Measurements from ENCODE around the gene PCED1A. TPM values are rescaled to one million over a fixed set of nuclear protein-coding genes. Genes with fewer than 3 reads are reported as not detected.

The PCED1A gene
- total RNA-seq, 2 donors from 2014 or later: 52.8 to 58.9 TPM

GRCh38 chr20:2851086-2851485 lies 10.6 kb upstream of the PCED1A start:
- Mint-ChIP-seq H3K27ac (no peak overlapping the region), H3K36me3 (ENCODE audit: insufficient read depth in 2 of 2) (peaks cover 0 to 2% of the 10 kb centered on the region in 2 donors), H3K27me3 (ENCODE audit: low read depth) (no peaks in the 10 kb centered on the region), H3K4me3 (no peak overlapping the region), H3K4me1 (ENCODE audit: low read depth) (peaks cover 11% of the 10 kb centered on the region), H3K9me3 (no peaks in the 10 kb centered on the region)
- no peak for DNase-seq
- no peak for ATAC-seq (replicated peaks in 1 of 2)

DNA sequence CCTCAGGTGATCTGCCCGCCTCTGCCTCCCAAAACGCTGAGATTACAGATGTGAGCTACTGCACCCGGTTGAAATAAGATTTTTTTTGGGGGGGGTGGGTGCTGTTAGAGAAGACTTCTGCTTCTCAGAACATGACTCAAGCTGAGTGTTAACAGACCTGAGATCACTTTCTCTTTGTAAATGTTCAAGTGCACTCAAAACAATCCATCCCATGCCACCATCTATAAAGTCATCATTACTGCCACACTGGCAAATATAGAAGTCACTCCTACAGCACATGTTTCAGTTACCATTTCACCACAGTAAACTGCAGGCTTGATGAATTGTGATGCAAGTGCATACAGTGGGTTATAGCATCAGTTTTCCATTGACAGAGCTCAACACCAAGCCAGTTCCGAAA lies 9.1 kb upstream of the PCED1A start:
- peaks cover 26% of the 10 kb centered on the region for H3K4me1 Mint-ChIP-seq (ENCODE audit: low read depth)
- H3K4me3 Mint-ChIP-seq: no peak overlapping the region
- peak; percentile 78 for ATAC-seq (replicated peaks in 1 of 2)
- no peaks in the 10 kb centered on the region for H3K9me3 Mint-ChIP-seq
- peaks cover 0 to 2% of the 10 kb centered on the region in 2 donors for H3K36me3 Mint-ChIP-seq (ENCODE audit: insufficient read depth in 2 of 2)
- H3K27ac Mint-ChIP-seq: no peak overlapping the region
- DNase-seq: no peak
- no peaks in the 10 kb centered on the region for H3K27me3 Mint-ChIP-seq (ENCODE audit: low read depth)

DNA sequence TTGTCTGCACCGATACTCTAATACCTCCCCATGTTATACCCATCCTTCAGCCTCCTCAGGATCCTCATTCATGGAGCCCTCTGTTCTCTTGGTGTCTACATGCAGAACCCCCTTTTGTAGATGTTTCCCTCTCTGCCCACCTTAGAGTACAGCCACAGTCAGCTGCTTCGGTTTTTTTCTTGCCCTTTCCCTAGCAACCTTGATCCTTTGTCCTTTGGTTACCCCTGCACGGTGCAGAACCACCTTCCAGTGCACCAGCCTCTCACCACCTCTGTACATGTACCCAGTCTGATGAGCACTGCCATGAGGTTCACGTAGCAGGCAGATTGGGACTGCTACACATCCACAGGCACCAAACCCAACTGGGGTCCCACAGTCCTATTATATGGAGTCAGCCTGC lies 7.3 kb upstream of the PCED1A start:
- Mint-ChIP-seq H3K36me3 (ENCODE audit: insufficient read depth in 2 of 2) (no peaks in the 10 kb centered on the region), H3K27me3 (ENCODE audit: low read depth) (no peaks in the 10 kb centered on the region), H3K4me1 (ENCODE audit: low read depth) (peaks cover 39% of the 10 kb centered on the region), H3K4me3 (no peak overlapping the region), H3K9me3 (no peaks in the 10 kb centered on the region), H3K27ac (no peak overlapping the region)
- ATAC-seq (replicated peaks in 1 of 2): no peak
- no peak for DNase-seq

DNA sequence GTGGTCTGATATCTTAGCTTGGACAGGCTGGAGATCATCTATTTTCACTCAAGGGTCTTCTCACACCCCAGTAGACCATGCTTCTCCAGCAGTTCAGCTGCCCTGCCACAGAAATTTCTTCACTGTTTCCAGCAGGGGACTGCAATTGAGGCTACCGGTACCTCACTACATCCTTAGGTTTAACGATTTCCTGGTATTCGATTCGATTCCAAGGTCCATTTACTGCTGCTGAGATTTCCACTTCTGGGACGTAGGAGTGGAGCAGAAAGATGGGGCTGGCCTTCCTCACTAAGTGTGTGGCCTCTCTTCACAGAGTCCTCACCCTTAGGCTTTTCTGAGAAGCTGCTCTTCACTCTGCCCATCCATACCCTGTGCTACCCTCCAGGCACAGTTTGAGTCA lies 6.2 kb upstream of the PCED1A start:
- H3K4me1 Mint-ChIP-seq (ENCODE audit: low read depth): peaks cover 40% of the 10 kb centered on the region
- H3K4me3 Mint-ChIP-seq: no peak overlapping the region
- H3K9me3 Mint-ChIP-seq: no peaks in the 10 kb centered on the region
- H3K27me3 Mint-ChIP-seq (ENCODE audit: low read depth): no peaks in the 10 kb centered on the region
- no peak for ATAC-seq (replicated peaks in 1 of 2)
- no peak for DNase-seq
- H3K36me3 Mint-ChIP-seq (ENCODE audit: insufficient read depth in 2 of 2): no peaks in the 10 kb centered on the region
- H3K27ac Mint-ChIP-seq: no peak overlapping the region

DNA sequence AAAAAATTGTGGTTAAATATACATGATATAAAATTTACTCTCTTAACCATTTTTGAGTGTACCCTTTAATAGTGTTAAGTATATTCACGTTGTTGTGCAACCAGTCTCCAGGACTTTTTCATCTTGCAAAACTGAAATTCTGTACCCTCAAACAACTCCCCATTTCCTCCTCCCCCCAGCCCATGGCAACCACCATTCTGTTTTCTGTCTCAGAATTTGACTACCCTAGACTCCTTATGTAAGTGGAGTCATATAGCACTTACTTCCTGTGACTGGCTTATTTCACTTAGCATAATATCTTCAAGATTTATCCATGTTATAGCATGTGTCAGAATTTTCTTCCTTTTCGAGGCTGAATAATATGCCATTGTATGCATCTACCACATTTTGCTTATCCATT lies 5.2 kb upstream of the PCED1A start:
- DNase-seq (no peak), ATAC-seq (replicated peaks in 1 of 2) (peak; percentile 38 to 50)
- peaks cover 0 to 1% of the 10 kb centered on the region in 2 donors for H3K36me3 Mint-ChIP-seq (ENCODE audit: insufficient read depth in 2 of 2)
- H3K27ac Mint-ChIP-seq: no peak overlapping the region
- peaks cover 46% of the 10 kb centered on the region for H3K4me1 Mint-ChIP-seq (ENCODE audit: low read depth)
- no peak overlapping the region for H3K4me3 Mint-ChIP-seq
- no peaks in the 10 kb centered on the region for H3K9me3 Mint-ChIP-seq
- no peaks in the 10 kb centered on the region for H3K27me3 Mint-ChIP-seq (ENCODE audit: low read depth)

DNA sequence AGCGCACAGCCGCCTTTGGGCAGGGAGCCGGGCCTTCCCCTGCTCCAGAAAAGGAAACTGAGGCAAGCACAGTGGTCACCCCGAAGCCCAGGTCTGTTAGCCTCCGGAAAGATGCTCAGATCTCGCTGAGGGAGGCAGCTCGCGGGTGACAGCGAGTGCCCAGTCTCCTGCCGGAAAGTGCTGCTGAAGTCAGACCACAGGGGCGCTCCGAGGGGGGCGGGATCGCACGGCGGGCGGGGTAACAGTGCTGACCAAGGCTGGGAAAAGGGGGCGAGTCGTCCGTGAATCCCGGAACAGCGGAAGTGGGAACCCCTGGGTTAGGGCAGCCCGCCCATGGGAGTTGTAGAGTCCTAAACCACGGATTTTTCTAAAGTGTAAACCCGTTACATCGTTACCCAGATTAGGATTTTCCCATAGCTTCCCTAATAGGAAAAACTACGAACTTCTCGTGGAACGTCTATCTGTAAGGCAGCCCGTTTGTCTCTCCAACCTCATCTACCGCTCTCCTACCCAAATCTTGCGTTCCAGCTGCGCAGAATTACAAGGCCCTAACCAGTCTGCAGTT lies 594 bp upstream of the PCED1A start:
- Mint-ChIP-seq H3K4me3 (peak overlapping the region; percentile 86 to 91), H3K27ac (peak overlapping the region; percentile 74), H3K9me3 (peaks cover 0 to 2% of the 10 kb centered on the region in 2 donors), H3K27me3 (ENCODE audit: low read depth) (no peaks in the 10 kb centered on the region), H3K36me3 (ENCODE audit: insufficient read depth in 2 of 2) (peaks cover 4 to 7% of the 10 kb centered on the region in 2 donors), H3K4me1 (ENCODE audit: low read depth) (peaks cover 45% of the 10 kb centered on the region)
- peak; percentile 37 to 56 for ATAC-seq (replicated peaks in 1 of 2)
- DNase-seq: peak; percentile 57 to 62

DNA sequence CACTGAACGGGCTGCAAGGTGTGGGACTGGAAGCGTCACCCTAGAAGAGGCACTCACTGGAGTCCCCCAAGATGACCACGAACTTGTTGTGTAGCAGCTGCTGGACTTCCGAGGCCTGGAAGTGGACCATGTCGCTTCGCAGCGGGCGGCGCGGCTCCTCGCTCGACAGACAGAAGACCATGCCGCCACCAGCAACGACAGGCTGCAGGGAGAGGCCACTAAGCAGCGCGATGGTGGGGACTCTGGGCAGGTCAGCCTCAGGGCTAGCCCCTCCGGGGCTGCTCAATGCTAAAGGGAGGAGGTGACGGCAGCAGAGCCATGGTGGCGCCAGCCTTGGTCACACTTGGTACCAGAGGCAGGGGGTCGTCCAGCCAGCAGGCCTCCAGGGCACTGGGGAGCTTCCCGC lies 720 bp downstream of the PCED1A start:
- H3K9me3 Mint-ChIP-seq: peaks cover 0 to 2% of the 10 kb centered on the region in 2 donors
- peaks cover 32% of the 10 kb centered on the region for H3K4me1 Mint-ChIP-seq (ENCODE audit: low read depth)
- ATAC-seq (replicated peaks in 1 of 2) (no peak), DNase-seq (no peak)
- no peaks in the 10 kb centered on the region for H3K27me3 Mint-ChIP-seq (ENCODE audit: low read depth)
- peak overlapping the region; percentile 83 to 86 for H3K4me3 Mint-ChIP-seq
- H3K36me3 Mint-ChIP-seq (ENCODE audit: insufficient read depth in 2 of 2): peaks cover 4 to 7% of the 10 kb centered on the region in 2 donors
- H3K27ac Mint-ChIP-seq: peak overlapping the region; percentile 94

GRCh38 chr20:2838847-2839671 lies 1.4 kb downstream of the PCED1A start:
- H3K27ac Mint-ChIP-seq: peak overlapping the region; percentile 94
- H3K4me3 Mint-ChIP-seq: peak overlapping the region; percentile 83 to 86
- no peaks in the 10 kb centered on the region for H3K27me3 Mint-ChIP-seq (ENCODE audit: low read depth)
- peaks cover 0 to 2% of the 10 kb centered on the region in 2 donors for H3K9me3 Mint-ChIP-seq
- ATAC-seq (replicated peaks in 1 of 2): no peak
- H3K4me1 Mint-ChIP-seq (ENCODE audit: low read depth): peaks cover 26% of the 10 kb centered on the region
- no peak for DNase-seq
- peaks cover 4 to 7% of the 10 kb centered on the region in 2 donors for H3K36me3 Mint-ChIP-seq (ENCODE audit: insufficient read depth in 2 of 2)

DNA sequence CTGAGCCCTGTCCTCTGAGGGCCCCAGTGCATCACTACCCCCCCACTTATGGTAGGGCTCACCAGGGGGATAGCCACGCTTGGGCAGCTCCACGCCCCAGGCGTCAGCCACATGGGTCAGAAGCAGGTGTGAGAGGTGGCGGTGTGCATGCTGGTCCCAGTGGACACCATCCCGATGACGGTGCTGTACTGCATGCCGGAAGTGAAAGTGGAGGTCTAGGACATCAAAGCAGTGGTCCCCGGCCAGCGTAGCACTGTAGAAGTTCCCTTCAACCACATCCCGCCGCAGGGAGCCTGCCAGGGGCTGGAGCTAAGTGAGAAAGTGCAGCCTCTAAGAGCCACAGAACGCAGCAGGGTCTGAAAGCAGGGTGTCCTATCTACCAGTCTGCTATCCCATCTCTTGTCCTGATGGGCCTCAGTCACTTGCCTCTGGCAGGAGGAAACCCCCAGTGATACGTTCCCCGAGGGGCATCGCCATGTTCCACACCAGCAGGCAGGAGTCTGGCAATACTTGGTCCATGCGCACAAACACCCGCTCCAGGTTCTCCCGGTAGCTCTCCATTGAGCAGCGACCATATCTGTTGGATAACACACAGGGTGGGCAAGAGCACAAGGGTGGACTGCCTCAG lies 2.2 kb downstream of the PCED1A start:
- H3K4me1 Mint-ChIP-seq (ENCODE audit: low read depth): peaks cover 20% of the 10 kb centered on the region
- peaks cover 0 to 2% of the 10 kb centered on the region in 2 donors for H3K9me3 Mint-ChIP-seq
- peaks cover 4 to 7% of the 10 kb centered on the region in 2 donors for H3K36me3 Mint-ChIP-seq (ENCODE audit: insufficient read depth in 2 of 2)
- H3K27ac Mint-ChIP-seq: no peak overlapping the region
- H3K4me3 Mint-ChIP-seq: peak overlapping the region in 1 of 2 donors; percentile 6
- no peak for ATAC-seq (replicated peaks in 1 of 2)
- H3K27me3 Mint-ChIP-seq (ENCODE audit: low read depth): no peaks in the 10 kb centered on the region
- no peak for DNase-seq

DNA sequence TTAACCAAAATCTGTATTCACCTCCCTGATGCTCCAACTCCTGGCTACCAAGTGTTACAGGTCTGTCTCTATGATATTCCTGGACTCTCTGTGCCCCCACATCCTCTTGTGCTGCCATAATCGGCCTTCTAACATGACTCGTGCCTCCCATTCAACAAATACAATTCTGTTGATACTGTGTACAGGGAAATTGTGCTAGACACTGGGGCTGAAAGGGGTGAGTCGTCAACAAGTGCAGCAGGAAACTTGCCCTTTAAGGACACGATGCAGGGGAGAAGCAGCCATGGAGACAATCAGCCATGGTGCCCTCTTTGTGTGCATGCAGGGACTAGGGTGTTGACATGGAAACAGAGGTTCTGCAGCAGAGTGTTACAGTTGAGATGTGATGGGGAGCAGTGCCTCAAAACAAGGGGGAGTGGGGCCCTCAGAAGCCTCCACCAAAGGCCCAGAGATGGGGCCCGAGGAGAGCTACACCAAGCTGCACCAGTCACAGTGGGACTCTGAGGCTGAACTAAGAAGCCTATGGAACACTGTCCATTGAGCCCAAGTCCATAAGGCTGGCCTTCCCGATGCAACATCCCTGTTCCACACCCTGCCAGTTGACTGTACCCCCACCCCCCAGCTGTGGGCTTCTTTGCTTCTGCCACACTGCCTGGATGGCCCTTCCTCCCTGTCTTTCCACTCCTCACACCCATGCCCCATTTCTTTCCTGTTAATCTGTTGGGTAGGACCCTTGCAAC lies 3.1 kb downstream of the PCED1A start:
- no peaks in the 10 kb centered on the region for H3K27me3 Mint-ChIP-seq (ENCODE audit: low read depth)
- ATAC-seq (replicated peaks in 1 of 2) (no peak), DNase-seq (no peak)
- peaks cover 0 to 2% of the 10 kb centered on the region in 2 donors for H3K9me3 Mint-ChIP-seq
- H3K27ac Mint-ChIP-seq: no peak overlapping the region
- peaks cover 4 to 7% of the 10 kb centered on the region in 2 donors for H3K36me3 Mint-ChIP-seq (ENCODE audit: insufficient read depth in 2 of 2)
- H3K4me3 Mint-ChIP-seq: no peak overlapping the region
- peaks cover 18% of the 10 kb centered on the region for H3K4me1 Mint-ChIP-seq (ENCODE audit: low read depth)

- ATAC-seq (replicated peaks in 1 of 2) (no peak), DNase-seq (no peak)
- Mint-ChIP-seq H3K4me1 (ENCODE audit: low read depth) (peaks cover 20% of the 10 kb centered on the region), H3K9me3 (peaks cover 0 to 2% of the 10 kb centered on the region in 2 donors), H3K4me3 (no peak overlapping the region), H3K27me3 (ENCODE audit: low read depth) (no peaks in the 10 kb centered on the region), H3K27ac (no peak overlapping the region), H3K36me3 (ENCODE audit: insufficient read depth in 2 of 2) (peaks cover 2 to 7% of the 10 kb centered on the region in 2 donors)
Observed at GRCh38 chr20:2836035-2836434, 4.4 kb downstream of the PCED1A start.

- Mint-ChIP-seq H3K9me3 (peaks cover 0 to 2% of the 10 kb centered on the region in 2 donors), H3K27me3 (ENCODE audit: low read depth) (no peaks in the 10 kb centered on the region), H3K4me1 (ENCODE audit: low read depth) (peaks cover 20% of the 10 kb centered on the region), H3K4me3 (no peak overlapping the region), H3K27ac (no peak overlapping the region), H3K36me3 (ENCODE audit: insufficient read depth in 2 of 2) (peaks cover 2 to 7% of the 10 kb centered on the region in 2 donors)
- no peak for ATAC-seq (replicated peaks in 1 of 2)
- no peak for DNase-seq
Observed at GRCh38 chr20:2835331-2835796, 5.1 kb downstream of the PCED1A start.

All from activated T-cell treated with anti-CD3 and anti-CD28 coated beads, Interleukin-2, amount 50 U/mL, for 72 hours (primary cell).